Epithelial cell of esophagus (primary cell): Measurements from ENCODE around the gene TANC1.

Experiments
- DNase-seq: peaks from one replicate; pipeline ENCODE4 v3.0.0; 2010; ENCODE audit warnings: low read depth
- H3K4me3 ChIP-seq: 2 replicates; pipeline ENCODE4 v1.5.1; 2011; ENCODE audit warnings: mild to moderate bottlenecking, low read length, control low read depth
- TF ChIP-seq, protein P1 (sequence below): IDR thresholded peaks from 2 replicates; pipeline ENCODE4 v1.5.1; 2011; ENCODE audit warnings: low read depth, mild to moderate bottlenecking, low read length, control low read depth, inconsistent platforms; ENCODE audit not compliant: insufficient read depth; ENCODE audit errors: missing control alignments

Gene TANC1

GRCh38 chr2:159206736-159207380 is 238.4 kb downstream of the TANC1 start:
- TF ChIP-seq, protein P1, sequence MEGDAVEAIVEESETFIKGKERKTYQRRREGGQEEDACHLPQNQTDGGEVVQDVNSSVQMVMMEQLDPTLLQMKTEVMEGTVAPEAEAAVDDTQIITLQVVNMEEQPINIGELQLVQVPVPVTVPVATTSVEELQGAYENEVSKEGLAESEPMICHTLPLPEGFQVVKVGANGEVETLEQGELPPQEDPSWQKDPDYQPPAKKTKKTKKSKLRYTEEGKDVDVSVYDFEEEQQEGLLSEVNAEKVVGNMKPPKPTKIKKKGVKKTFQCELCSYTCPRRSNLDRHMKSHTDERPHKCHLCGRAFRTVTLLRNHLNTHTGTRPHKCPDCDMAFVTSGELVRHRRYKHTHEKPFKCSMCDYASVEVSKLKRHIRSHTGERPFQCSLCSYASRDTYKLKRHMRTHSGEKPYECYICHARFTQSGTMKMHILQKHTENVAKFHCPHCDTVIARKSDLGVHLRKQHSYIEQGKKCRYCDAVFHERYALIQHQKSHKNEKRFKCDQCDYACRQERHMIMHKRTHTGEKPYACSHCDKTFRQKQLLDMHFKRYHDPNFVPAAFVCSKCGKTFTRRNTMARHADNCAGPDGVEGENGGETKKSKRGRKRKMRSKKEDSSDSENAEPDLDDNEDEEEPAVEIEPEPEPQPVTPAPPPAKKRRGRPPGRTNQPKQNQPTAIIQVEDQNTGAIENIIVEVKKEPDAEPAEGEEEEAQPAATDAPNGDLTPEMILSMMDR = no peak
- no peak for DNase-seq
- H3K4me3 ChIP-seq = no peak overlapping the region

DNA sequence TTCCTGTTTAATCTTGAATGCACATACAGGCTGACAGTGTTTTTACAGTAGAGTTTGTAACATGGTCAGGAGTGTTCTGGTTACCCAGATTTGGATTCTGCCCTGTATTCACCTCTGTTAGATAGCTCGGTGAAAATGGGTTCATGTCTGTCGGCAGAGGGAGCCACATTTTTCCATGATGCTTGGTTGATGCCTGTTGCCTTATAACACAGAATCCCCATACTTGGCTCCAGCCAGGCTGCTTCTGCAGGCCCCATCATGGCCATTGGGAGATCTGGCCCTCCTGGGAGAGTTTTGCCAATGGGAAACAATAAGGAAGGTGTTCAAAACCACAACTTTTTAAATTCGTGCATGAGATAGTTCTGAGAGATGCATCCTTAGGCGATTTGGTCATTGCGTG is 240.0 kb downstream of the TANC1 start:
- TF ChIP-seq, protein P1 = no peak
- DNase-seq = no peak
- no peak overlapping the region for H3K4me3 ChIP-seq

DNA sequence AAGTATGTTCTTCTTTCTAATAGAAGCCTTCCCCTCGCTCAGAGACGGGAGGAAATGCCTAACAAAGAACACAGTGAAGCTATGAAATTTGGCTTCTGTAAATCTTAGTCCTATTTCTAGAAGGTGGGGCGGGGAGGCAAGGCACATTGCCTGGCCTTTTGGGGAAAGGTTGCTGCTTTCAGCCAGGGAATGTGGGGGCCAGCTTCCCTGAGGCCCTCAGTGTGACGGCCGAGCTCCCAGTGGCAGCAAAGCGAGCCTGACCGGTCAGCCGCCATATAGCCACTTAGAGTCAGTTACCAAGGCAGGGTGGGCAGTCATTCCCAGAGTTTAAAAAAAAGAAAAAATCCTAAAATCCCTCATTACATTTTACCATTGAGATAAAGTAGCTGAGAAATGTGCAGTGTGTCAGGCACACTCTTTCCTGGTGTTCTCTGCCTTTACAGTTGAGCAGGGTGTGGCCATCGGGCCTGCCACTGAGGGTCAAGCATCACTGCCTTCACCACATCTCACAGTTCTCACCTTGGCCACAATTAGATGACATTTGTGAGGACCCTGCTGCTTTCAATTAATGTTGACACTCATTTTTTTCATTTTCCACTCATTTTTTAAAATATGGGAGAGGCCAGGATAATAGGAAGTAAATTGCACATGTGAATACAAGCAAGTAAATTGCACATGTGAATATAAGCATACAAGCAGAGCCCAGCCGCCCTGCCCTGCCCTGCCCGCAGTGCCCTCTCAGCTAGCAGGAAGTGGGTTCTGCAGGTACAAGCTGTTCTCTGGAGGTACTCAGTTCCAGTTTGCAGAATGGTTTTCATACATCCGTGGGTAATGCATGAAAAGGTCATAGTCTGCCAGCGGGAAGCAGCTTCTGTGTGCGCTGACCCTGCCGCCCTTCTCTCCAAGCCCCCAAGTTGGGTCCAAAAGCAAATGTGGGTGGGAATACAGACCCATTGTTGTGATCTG is 241.2 kb downstream of the TANC1 start:
- no peak for DNase-seq
- TF ChIP-seq, protein P1 = no peak
- H3K4me3 ChIP-seq = no peak overlapping the region

DNA sequence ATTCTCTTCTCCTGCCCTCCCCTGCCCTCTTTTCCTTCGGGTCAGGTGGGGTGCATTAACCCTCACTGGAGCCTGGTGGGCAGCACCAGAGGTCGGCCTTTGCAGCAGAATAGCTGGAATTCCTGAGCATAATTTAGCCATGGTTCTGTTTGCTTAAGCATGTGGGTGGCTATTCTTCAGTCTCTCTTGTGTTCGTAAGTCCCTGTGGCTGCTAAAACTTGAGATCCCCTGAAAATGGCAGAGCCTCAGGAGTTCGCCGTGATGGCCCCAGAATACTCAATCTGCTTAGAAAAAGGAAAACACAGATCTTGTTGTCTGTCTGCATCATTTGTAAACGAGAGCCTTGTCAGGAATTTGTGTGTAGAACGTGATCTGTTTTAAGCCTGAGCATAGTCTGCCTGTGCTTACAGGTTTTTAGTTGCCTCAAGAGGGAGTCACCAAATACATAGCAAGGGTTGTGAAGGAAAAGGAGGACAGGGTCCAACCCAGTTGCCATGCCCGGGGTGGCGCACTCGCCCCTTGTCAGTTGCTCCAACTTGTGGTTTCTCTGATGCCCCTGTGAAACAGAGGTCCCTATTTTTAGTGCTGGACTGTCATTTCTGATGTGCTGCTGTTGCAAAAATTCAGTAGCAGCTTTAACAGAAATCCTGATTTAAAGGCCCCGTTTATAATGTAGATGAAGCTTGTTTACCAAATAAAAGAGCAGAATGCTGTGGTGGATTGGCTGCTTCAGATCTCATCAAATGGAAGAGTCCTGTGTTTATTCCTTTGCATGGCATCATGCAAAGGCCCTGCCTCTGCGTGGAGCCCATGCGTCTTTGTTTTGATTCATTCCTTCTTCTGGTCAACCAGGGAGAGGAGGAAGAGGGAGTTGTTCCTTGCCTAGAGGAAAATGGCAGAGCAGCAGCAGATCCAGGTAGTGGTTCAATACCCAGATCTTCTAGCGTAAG is 243.3 kb downstream of the TANC1 start:
- no peak for DNase-seq
- TF ChIP-seq, protein P1 = no peak
- no peak overlapping the region for H3K4me3 ChIP-seq

DNA sequence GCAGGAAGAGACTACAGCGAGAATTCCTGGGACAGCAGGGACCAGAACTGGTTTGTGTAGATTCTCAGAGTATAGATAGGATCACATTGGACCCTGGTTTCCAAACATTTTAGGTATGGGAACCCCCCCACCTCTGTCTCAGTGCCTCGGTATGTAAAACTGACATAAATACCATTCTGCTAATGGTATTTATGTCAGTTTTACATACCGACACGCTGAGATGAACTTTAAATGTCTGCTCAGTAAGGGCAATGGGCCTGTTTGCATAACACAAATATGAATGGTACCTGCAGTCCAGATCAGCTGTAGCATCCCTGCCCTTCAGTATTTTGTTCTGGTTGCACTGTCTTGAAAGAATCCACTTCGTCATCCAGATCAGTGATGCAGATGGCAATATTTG is 244.9 kb downstream of the TANC1 start:
- no peak for DNase-seq
- no peak overlapping the region for H3K4me3 ChIP-seq
- TF ChIP-seq, protein P1 = no peak

GRCh38 chr2:159214325-159214865 is 246.0 kb downstream of the TANC1 start:
- DNase-seq = peak; percentile 26
- H3K4me3 ChIP-seq = no peak overlapping the region
- TF ChIP-seq, protein P1 = no peak
